KG1 (cell line): ENCODE measurements around the gene STX1A.

Experiments
- DNase-seq: peaks from one replicate; lab custom pipeline; 2025; lab: John Stamatoyannopoulos, UW

Gene STX1A

DNA sequence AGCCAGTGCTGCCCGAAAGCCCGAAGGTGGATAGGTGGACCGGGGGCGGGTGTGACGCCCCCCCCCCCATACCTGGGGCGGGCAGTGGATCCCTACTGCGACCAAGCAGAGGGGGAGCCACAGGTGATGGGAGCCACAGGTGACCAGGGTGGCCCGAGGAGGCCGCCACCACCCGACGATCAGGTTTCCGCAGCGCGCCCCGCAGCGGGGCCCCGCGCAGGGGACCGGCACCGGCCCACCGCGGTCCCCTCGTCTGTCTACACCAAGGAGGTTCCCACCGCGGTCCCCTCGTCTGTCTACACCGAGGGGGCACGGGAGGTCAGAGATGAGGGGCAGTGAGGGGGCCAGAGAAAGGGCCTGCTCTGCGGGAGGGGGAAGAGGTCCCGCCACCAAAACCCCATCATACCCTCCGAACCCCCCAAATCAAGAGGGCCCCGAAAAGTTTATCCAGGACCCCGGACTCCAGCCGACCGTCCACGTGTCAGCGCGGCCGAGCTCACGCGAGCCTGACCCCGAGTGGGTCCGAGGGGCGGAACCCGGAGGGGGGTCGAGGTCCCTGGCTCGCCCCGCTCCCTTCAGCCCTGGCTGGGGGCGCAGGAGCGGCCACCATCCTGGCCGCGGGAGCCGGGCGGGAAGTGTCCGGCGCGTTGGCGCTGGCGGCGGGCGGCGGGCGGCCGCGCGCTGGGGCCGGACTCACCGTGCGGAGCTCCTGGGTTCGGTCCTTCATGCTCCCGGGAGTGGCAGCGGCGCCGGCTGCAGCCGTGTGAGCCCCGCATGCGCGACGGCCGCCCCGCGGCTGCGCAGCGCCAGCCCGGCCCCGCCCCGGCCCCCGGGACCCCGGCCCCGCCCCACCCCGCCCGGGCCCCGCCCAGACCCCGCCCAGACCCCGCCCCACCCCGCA is at the start of gene STX1A:
TSS of gene STX1A (minus strand) at position 765 of the 901 bp plus-strand sequence. CDS start at position 727, 38 bp downstream.
- no peak for DNase-seq

DNA sequence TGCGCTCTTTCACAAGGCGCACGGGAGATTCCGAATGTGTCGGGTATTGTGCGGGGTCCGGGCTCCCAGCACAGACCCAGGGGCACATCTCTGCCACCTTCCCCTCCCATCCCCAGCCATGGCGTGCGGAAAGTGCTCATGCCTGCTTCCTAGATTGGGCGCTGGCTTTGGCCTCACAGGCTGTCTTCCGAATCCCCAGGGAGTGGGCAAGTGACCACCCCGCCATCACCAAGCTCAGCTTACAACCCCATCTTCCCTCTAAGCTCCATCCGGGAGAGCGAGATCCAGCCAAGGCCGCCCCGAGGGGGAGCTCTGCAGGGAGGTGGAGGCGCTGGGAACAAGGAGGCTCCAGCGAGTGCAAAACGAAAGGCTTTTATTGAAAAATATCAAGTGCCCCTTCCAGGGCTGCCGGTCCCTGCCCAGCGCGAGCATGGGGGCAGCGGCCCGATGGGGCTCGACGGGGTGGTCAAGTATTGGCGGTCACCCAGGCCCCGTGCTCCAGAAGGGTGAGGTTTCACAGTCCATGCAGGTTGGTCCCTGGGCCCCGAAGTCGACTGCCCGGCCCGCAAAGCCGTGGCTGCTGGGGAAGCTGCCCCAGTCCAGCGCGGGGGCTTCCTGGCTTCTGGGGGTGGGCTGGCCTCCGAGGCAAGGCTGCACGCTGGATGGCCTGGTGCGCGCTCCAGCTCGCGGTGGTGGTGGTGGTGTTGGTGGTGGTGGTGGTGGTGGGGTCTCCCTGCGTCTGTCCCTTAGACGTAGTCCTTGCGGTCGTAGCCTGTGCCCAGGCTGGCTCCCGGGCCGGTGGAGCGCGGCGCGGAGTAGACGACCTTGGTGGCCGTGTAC is 49.4 kb upstream of the STX1A start:
- no peak for DNase-seq

DNA sequence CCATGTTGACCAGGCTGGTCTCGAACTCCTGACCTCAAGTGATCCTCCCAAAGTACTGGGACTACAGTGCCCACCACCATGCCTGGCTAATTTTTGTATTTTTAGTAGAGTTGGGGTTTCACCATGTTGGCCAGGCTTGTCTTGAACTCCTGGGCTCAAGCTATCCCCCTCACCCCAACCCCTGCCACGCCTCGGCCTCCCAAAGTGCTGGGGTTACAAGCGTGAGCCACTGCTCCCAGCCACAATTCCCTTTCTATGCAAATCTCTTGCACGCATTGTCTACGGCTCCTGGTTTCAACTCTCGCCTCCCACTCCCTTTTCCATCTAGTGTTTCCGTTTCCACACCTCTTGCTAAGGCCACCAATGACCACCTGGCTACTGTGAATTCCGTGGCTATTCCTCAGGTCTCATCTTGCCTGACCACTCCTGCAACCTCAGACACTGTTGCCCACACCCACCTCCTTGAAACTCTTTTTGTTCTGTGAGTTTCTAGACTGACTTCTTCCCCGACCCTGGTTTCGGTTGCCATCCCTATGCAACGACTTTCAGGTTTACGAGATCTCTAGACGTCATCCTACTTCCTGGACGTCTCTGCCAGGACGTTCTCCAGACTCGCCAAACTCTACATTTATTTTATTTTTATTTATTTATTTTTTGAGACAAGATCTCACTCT is 47.2 kb upstream of the STX1A start:
- DNase-seq: no peak

DNA sequence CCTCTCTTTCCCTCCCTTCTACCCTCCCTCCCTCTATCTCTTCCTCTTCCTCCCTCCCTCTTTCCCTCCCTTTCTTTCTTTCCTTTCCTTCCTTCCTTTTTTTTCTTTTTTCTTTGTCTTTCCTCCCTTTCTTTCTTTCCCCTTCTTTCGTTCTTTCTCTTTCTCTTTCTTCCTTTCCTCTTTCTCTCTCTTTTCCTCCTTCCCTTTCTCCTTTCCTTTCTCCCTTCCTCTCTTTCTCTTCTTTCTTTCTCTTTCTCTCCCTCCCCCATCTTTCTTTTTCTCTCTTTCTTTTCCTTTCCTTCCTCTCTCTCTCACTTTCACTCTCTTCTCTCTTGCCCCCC is 43.2 kb upstream of the STX1A start:
- no peak for DNase-seq

DNA sequence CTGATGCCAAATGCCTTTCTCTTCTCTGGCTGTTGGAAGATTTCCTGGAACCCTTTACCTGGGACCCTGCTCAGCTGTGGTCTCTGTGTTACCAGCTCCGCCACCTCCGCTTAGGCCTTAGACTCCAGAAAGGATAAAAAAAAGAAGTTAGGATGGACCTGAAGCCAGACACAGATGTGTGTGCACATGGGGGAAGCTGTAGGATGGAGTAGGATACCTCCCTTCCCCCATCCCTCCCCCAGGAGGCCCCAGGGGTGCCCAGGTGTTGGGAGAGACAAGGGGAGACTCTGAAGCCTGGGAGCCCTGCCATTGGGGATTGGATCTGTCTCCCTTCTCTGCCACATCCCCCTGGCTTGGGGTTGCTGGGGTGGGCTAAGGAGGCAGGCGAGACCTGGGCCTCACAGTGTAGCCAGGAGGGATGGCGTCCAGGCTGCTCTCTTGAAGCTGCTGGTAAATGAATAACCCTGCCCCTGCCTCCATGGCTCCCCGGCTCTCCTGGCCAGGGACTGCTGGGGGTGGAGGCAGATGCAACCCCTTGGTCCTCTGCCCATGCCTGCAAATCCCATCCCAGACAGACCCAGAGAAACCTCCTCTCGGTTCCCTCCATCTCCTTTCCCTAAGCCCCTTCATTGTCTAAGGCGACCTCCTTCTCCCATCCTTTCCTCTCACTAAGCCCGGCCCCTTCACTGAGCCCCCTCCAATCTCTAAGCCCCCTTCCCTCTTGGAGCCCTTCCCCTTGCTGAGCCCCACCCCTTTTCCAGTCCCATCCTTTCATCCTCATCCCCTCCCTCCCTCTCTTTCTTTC is 42.6 kb upstream of the STX1A start:
- no peak for DNase-seq

DNA sequence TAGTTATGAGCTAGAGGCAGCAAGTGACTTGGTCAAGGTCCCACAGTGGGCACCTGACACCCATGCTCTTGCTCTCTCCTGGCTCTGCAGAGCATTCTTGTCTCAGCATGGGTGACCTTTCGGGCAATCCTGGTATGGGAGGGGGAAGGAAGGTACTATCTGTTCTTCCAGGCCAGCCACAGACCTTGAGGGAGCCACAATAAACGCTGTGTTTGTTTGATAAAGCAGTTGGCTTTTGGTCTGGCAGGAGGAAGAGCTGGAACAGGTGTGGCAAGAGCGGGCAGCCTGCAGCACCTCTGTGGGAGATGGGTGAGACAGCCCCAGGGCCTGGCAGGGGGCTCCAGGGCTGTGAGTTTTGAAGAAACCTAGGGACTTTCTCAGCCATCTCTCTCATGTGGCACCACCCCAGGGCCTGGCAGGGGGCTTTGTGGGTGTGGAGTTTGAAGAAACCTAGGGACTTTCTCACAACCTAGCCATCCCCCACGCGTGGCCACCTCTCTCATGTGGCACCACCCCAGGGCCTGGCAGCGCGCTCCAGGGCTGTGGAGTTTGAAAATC is 39.2 kb upstream of the STX1A start:
- no peak for DNase-seq

DNA sequence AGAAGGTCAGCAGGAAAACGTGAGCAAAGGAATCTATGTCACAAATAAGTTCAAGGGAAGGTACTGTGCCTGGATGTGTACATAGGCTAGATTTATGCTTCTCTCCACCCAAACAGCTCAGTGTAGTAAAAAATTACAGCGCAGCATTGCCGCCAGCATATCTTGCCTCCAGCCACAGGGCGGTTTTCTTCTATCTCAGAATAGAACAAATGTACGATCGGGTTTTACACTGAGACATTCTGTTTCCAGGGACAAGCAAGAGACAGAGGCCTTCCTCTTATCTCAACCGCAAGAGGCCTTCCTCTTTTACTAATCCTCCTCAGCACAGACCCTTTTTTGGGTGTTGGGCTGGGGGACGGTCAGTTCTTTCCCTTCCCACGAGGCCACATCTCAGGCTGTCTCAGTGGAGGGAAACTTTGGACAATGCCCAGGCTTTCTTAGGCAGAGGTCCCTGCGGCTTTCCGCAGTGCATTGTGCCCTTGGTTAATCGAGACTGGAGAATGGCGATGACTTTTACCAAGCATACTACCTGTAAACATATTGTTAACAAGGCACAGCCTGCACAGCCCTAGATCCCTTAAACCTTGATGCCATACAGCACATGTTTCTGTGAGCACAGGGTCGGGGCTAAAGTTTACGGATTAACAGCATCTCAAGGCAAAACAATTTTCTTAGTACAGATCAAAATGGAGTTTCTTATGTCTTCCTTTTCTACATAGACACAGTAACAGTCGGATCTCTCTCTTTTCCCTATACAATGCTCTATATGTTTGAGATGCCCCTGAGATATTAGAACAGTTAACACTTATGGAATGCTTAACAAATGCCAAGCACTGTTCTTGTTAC is 30.7 kb upstream of the STX1A start:
- DNase-seq: no peak

DNA sequence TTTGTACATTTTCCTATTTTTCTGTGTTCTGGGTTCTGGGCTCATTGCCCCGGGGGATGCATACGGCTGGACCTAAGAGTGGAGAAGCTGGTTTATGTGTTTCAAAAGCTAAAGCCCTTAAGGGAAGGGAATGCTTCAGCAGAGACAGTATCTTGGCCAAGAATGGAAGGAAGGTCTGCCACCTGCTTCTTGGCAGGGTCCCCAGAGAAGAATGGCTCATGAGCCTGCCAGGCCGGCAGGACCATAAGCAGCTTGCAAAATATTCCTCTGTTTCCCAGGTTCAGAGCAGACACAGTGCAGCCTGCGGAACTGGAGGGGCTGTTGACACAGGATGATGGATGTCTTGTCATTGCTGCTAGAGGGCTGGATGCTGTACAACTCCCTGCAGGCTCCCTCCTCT is 26.9 kb upstream of the STX1A start:
- DNase-seq: no peak

DNA sequence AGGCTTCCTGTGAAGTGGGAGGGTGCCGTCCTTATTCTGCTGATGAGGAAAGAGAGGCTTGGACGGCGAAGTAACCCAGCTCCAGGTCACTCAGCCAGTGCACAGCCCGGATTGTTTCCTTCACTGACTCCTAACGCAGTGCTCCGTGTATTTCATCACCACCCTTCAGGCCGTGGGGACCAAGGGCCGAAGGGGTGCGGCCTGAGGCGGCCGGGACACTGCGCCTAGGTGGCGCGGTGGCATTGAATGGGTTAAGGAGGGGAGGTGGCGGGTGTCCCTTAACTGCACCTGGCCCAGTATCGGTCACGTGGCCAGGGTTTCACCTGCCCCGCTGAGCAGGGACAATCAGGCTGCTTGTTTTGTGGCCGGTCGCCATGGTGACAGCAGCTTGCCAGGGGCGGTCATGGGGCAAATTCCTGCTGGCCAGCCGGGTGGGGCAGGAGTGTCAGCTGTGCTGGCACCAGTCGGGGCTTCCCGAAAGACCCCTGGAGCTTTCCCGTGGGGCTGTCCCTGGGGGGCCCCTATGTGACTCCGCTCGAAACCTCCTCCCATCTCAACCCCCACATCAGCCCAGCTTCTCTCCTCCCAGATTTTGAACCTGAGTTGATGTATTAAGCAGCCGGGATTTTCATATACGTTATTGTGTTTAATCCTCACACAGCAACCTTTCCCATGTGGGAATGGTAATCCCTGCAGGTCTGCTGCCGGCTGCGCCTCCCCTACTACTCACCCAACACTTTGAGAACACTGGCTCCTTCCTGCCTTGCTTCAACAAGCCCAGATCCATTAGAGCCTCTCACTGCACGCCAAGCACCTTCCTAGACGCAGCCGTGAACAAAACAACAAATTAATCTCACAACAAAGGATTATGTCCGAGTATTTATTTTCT is 23.5 kb upstream of the STX1A start:
- no peak for DNase-seq

DNA sequence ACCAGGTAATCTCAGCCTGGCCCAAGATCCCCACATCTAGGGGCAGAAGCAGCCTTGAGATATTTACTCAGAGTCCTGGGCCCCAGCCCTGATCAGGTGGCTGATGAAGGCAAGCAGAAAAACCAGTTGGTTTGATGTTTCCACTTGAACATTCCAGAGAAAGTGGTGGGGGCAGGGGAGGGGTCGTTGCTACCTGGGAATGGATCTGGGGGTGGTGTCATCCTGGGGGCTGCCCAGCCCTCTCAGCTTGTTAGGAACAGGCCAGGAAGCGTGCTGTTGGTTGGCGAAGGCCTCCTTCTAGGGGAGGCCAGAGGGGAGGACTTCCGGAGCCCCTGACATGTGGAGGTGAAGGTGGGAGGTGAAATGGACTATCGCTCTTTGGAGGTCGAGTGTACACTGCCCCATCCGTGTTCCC is 22.9 kb upstream of the STX1A start:
- no peak for DNase-seq

DNA sequence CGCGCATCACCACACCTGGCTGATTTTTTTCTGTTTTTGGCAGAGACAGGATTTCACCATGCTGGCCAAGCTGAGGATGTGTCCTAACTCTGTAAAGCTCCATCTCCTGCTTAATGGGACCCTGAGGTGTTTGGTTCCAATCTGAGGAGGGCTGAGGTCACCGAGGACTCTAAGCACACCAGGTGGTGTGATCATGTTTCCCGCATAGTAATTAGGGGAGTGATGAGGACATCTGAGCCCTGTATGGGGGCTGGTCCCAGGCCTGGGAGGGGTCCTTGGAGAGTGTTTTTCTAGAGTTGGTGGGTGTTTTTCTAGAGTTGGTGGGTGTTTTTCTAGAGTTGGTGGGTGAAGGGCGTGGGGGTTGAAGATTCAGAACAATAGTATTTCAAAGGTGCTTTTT is 22.1 kb upstream of the STX1A start:
- no peak for DNase-seq

DNA sequence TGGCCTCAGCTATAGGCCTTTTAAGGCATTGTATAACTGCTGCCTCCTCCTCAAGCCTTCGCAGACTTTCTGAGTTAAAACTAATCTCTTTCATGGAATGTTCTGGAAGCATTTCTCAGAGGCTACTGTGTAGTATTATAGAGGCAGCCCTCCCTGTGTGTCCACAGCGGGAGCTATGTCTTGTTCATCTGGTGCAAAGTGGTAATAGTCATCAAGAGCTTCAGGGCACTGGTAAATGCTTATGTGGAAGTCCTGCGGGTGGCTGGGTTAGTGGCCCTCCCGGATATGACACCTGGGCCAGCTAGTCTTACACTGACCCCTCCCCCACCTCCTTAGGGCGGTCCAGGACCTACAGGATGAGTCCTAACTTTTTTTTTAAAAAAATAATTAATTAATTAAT is 21.3 kb upstream of the STX1A start:
- DNase-seq: no peak

DNA sequence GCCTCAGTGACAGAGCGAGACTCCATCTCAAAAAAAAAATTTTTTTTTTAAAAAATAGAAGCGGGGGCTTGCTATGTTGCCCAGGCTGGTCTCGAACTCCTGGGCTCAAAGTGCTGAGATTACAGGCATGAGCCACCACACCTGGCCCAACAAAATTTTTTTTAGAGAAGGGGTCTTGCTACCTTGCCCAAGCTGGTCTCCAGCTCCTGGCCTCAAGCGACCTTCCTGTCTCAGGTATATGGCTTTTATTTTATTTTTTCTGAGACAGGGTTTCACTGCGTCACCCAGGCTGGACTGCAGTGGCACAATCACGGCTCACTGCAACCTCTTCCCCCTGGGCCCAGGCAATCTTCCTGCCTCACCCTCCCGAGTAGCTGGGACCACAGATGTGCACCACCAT is 20.7 kb upstream of the STX1A start:
- DNase-seq: no peak

DNA sequence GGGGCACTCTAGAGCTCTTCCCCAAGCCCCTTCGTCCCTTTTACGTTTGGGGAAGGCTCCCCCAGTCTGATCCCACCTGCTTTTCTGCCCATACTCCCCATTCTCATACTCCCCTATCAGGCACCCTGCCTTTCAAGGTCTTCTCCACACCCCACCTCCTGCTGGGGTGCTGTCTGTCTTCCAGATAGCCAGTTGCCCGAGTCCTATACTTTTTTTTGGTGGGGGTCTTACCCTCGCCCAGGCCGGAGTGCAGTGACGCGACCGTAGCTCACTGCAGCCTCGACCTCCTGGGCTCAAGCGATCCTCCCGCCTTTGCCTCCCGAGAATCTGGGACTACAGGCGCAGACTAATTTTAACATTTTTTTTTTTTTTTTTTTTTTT is 19.9 kb upstream of the STX1A start:
- DNase-seq: no peak

DNA sequence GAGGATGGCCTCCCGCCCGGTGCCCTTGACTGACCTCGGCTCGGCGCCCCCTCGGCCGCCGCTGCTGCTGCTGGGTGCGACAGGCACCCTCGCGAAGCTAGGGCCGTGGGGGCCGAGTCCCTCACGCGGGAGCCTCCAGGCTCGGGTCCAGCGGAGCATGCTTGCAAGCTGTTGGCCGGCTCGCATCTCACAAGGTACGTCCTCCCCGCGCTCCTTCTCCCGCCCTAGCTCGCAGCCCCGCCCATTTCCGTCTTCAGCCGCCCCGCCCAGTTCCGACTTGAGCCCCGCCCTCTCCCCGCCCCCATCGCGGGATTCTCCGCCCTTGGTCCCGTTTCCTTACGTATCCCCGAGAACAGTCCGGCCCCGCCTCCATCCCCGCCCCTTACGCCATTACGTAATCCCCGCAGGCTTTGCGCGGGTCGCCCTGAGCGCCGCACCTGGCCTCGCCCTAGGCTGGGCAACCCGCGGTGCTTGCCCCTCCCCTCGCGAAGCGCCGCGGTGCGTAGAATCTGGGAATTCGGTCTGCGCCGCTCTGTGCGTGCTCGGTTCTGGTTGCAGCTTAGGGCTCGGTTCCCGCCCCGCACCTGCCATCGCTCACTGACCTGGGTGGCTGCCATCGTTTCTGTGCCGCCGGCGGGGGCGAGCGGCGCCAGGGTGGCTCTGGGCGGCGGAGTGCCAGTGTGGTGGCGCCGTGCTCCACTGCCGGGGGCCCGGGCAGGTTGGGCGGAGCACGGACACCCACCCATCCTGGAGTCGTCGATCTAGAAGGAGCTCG is 19.3 kb upstream of the STX1A start, which contains the start of gene ABHD11:
TSS of gene ABHD11 (minus strand) at position 191 of the 775 bp plus-strand sequence. CDS start at position 159, 32 bp downstream.
- DNase-seq: peak; percentile 64

DNA sequence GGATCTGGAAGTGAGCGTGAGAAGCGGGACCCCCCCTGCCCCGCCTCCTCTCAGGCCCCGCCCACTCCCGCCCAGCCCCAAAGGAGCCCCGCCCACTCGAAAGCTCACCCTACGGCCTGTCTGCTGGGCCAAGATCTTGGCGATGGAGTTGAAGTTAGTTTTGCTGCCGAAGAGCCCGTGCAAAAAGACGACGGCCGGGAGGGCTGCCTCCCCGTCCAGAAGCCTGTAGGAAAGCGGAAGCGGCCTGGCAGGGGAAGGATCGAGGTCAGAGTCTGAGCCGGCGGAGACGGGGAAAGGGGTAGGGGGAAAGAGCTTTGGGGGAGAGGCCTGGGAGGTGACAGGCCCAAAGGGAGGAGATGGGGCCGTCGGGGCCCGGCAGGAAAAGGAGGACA is 18.7 kb upstream of the STX1A start:
- DNase-seq: peak; percentile 33

DNA sequence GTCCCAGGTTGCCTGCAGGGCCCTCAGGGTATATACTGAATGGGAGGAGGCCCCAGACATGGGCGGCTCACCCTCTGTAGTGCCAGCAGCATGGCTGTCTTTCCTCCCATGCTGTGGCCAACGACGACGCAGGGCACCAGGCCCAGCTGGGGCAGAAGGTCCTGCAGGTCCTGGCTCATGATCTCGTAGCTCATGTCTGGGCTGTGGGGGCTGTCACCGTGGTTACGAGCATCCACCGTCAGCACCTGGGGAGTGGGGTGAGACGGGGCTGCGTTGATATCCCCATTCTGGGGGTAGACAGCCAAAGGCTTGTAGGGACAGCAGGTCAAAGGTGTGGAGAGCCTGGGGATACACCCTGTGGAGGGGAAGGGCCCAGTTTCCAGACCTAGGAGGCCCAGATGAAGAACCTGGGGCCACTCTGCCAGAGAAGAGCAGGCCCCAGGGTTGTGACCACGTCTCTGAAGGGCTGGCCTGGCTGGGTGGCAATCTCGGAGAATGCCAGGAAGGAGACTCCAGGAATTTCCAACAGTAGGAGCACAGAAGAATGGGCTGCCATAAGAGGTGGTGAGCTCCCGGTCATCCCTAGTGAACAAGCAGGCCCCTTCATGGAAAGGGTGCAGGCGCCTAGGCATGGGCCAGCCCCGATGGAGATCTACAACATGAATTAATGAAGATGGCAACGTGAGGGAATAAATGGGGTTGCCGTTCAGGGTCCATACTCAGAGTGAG is 18.2 kb upstream of the STX1A start:
- DNase-seq: no peak

DNA sequence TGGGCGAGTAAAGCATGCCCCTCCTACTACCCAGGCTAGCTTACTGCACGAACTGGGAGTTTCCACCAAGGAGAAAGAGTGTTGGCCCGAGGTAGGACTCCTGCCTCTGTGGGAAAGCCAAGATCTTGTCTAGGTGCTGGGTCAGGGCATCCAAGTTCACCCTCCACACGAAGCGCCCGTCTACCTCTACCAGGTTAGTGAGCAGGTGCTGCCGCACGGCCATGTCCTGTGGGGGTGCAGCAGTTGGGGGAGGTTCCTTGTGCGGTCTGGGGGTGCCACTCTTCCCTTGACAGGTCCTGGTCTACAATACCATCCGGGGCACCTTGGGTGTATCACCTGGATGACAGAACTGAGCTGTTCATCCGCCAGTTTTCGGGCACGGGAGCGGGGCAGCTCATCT is 17.4 kb upstream of the STX1A start:
- no peak for DNase-seq
